Measurements from ENCODE around the gene DPM1.

The DPM1 gene

GRCh38 chr20:50929299-50930138 lies 28.8 kb downstream of the DPM1 start:
- ATAC-seq = peak; percentile 65 to 74

GRCh38 chr20:50928469-50928868 lies 29.9 kb downstream of the DPM1 start:
- no peak for ATAC-seq

- no peak for ATAC-seq
Observed at GRCh38 chr20:50926530-50926929, 31.8 kb downstream of the DPM1 start.

GRCh38 chr20:50924261-50924920 lies 33.9 kb downstream of the DPM1 start:
- ATAC-seq = peak; percentile 40 to 61

GRCh38 chr20:50921803-50922501 lies 36.4 kb downstream of the DPM1 start:
- no peak for ATAC-seq

- ATAC-seq = peak; percentile 74 to 77
Observed at GRCh38 chr20:50920997-50921396, 37.3 kb downstream of the DPM1 start.

- ATAC-seq = no peak
Observed at GRCh38 chr20:50919567-50919966, 38.8 kb downstream of the DPM1 start.

GRCh38 chr20:50918403-50918802 lies 39.9 kb downstream of the DPM1 start:
- no peak for ATAC-seq

GRCh38 chr20:50916934-50917333 lies 41.4 kb downstream of the DPM1 start:
- ATAC-seq = no peak

- no peak for ATAC-seq
Observed at GRCh38 chr20:50916257-50916656, 42.1 kb downstream of the DPM1 start.

GRCh38 chr20:50915424-50915823 lies 42.9 kb downstream of the DPM1 start:
- no peak for ATAC-seq

GRCh38 chr20:50913690-50914375 lies 44.5 kb downstream of the DPM1 start:
- ATAC-seq = peak; percentile 77 to 90

- peak; percentile 42 to 64 for ATAC-seq
Observed at GRCh38 chr20:50911716-50912115, 46.6 kb downstream of the DPM1 start.

- ATAC-seq = no peak
Observed at GRCh38 chr20:50911030-50911429, 47.3 kb downstream of the DPM1 start.

- ATAC-seq = no peak
Observed at GRCh38 chr20:50909413-50909812, 48.9 kb downstream of the DPM1 start.

GRCh38 chr20:50904067-50904570 lies 54.2 kb downstream of the DPM1 start:
- ATAC-seq = no peak

GRCh38 chr20:50903353-50904051 lies 54.8 kb downstream of the DPM1 start:
- no peak for ATAC-seq

GRCh38 chr20:50901301-50901700 lies 57.0 kb downstream of the DPM1 start:
- no peak for ATAC-seq

GRCh38 chr20:50900261-50900660 lies 58.1 kb downstream of the DPM1 start:
- no peak for ATAC-seq

GRCh38 chr20:50898475-50898874 lies 59.9 kb downstream of the DPM1 start:
- ATAC-seq = no peak

- ATAC-seq = peak; percentile 50 to 51
Observed at GRCh38 chr20:50895111-50895830, 63.1 kb downstream of the DPM1 start.

All from activated CD4-positive, CD25-positive, alpha-beta regulatory T cell treated with anti-CD3 and anti-CD28 coated beads, Interleukin-2, amount 50 U/mL, for 24 hours (primary cell).